ENCODE results near the gene RBM43.
"Not testable (repeated sequence)": the region's sequence is repeated elsewhere in the genome, so short reads cannot be mapped to it uniquely, and the experiment has no call there.

Gene RBM43

GRCh38 chr2:151267537-151267936 is 5.9 kb upstream of the RBM43 start:
- DNase-seq, result no peak

GRCh38 chr2:151265991-151266390 is 4.3 kb upstream of the RBM43 start:
- DNase-seq, result no peak

- DNase-seq, result no peak
Measured at GRCh38 chr2:151264157-151264825, 2.6 kb upstream of the RBM43 start.

- DNase-seq, result no peak
Measured at GRCh38 chr2:151262629-151263028, 966 bp upstream of the RBM43 start.

- no peak for DNase-seq
Measured at GRCh38 chr2:151261977-151262291, 271 bp upstream of the RBM43 start.

- peak; percentile 34 for DNase-seq
Measured at GRCh38 chr2:151260573-151261230, 961 bp downstream of the RBM43 start.

GRCh38 chr2:151258121-151258520 is 3.5 kb downstream of the RBM43 start:
- DNase-seq, result no peak

- DNase-seq, result no peak
Measured at GRCh38 chr2:151252646-151253045, 9.0 kb downstream of the RBM43 start.

- DNase-seq, result no peak
Measured at GRCh38 chr2:151251012-151251411, 10.7 kb downstream of the RBM43 start.

- no peak for DNase-seq
Measured at GRCh38 chr2:151247432-151247831, 14.2 kb downstream of the RBM43 start.

- DNase-seq, result no peak
Measured at GRCh38 chr2:151246152-151246551, 15.5 kb downstream of the RBM43 start.

- DNase-seq, result no peak
Measured at GRCh38 chr2:151243468-151243867, 18.2 kb downstream of the RBM43 start.

GRCh38 chr2:151241224-151241623 is 20.4 kb downstream of the RBM43 start:
- no peak for DNase-seq

- DNase-seq, result no peak
Measured at GRCh38 chr2:151240433-151240832, 21.2 kb downstream of the RBM43 start.

- no peak for DNase-seq
Measured at GRCh38 chr2:151239624-151240023, 22.0 kb downstream of the RBM43 start.

GRCh38 chr2:151238527-151239487 is 22.9 kb downstream of the RBM43 start:
- peak; percentile 46 for DNase-seq

GRCh38 chr2:151237422-151238025 is 24.1 kb downstream of the RBM43 start:
- DNase-seq, result no peak

- DNase-seq, result not testable (repeated sequence)
Measured at GRCh38 chr2:151233760-151234159, 27.9 kb downstream of the RBM43 start.

GRCh38 chr2:151233288-151233687 is 28.4 kb downstream of the RBM43 start:
- not testable (repeated sequence) for DNase-seq

GRCh38 chr2:151230627-151231140 is 31.0 kb downstream of the RBM43 start:
- DNase-seq, result no peak

GRCh38 chr2:151228847-151229512 is 32.7 kb downstream of the RBM43 start:
- DNase-seq, result no peak

- no peak for DNase-seq
Measured at GRCh38 chr2:151217343-151217742, 44.3 kb downstream of the RBM43 start.
